Measurements from ENCODE around the gene CACTIN.
A peak's percentile ranks its signal among the peaks of the same experiment; 100 is the strongest.

GRCh38 chr19:3572132-3572854 is 54.3 kb downstream of the CACTIN start:
- no peak for TF ChIP-seq CTCF (IDR thresholded peaks at IDR 0.05)
- TF ChIP-seq POLR2A (IDR thresholded peaks at IDR 0.05) = no peak
- TF ChIP-seq POLR2AphosphoS5 (IDR thresholded peaks at IDR 0.05) = peak in 1 of 4 donors; percentile 30
- TF ChIP-seq EP300 (IDR thresholded peaks at IDR 0.05) = no peak

Data from sigmoid colon (tissue), 4 donors.